Amniotic epithelial cell (primary cell): ENCODE measurements around the gene COQ4.
A peak's percentile ranks its signal among the peaks of the same experiment; 100 is the strongest.

Experiments used
- DNase-seq: peaks from one replicate; pipeline ENCODE4 v3.0.0-alpha.2; 2010; ENCODE audit warnings: low read depth

COQ4 gene

DNA sequence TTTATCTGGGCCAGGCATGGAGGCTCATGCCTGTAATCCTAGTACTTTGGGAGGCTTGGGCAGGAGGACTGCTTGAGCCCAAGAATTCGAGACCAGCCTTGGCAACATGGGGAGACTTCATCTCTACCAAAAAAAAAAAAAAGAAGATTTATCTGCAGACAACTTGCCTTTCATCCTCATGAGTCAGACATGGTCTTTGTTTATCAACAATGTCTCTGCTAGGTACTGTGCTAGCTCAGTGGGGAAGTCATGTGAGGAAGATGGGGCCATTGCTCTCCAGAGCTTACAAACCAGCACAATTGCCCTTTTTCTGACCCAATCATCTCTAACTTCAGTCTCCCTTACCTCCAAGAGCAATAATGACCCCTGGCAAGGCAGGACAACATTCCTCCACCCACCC, 50.1 kb downstream of the COQ4 start:
- peak; percentile 88 for DNase-seq

DNA sequence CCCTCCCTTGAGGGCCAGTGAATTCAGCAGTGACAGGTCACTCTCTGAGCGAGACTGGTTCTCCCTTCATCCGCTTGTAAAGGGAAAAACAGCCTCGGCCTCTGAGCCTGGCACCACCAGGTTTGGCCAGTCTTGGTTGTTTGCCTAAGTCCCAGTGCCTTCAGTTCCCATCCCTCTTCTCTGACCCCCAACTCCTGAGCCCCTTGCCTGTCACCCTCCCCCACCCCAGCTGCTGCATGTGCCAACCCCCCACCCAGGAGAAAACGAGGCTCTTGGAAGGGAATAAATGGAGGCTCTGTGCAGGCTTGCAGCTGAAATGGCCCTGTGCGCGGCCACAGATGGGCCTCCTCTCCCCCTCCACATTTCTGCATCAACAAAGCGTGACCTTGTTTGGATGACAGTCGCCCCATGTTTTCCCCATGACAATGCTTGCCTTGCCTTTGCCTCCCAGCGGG, 51.6 kb downstream of the COQ4 start:
- no peak for DNase-seq

DNA sequence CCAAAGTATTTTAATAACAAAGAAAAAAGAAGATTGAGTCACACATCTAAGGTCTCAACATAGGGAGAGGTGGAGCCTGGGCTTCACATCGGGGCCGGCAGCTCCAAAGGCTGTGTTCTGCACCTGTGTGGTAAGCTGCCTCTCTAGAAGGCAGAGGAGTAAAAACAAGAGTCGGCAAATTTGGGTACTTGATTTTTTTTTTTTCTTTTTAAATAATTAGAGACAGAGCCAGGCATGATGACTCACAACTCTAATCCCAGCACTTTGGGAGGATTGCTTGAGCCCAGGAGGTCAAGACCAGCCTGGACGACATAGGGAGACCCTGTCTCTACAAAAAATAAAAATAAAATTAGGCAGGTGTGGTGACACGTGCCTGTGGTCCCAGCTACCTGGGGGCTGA, 53.2 kb downstream of the COQ4 start:
- DNase-seq: peak; percentile 20

DNA sequence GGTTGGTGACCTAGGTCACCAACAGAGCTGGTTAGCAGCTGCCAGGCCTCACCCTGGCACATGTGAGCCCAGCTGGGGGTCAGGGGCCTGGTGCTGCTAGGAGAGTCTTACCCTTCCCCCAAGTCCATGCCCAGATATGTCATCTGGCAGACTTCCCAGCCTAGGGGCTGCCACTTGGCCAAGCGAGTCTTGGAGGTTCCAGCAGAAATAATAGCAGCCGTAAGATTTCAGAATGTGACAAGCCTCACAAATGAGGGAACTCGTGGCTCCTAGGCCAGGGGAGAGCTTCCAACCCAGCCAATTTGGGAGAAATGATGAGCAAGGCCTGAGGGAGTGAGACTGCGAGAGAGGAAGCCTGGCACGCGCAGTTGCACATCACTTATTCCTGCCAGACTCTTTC, 59.6 kb downstream of the COQ4 start:
- no peak for DNase-seq

DNA sequence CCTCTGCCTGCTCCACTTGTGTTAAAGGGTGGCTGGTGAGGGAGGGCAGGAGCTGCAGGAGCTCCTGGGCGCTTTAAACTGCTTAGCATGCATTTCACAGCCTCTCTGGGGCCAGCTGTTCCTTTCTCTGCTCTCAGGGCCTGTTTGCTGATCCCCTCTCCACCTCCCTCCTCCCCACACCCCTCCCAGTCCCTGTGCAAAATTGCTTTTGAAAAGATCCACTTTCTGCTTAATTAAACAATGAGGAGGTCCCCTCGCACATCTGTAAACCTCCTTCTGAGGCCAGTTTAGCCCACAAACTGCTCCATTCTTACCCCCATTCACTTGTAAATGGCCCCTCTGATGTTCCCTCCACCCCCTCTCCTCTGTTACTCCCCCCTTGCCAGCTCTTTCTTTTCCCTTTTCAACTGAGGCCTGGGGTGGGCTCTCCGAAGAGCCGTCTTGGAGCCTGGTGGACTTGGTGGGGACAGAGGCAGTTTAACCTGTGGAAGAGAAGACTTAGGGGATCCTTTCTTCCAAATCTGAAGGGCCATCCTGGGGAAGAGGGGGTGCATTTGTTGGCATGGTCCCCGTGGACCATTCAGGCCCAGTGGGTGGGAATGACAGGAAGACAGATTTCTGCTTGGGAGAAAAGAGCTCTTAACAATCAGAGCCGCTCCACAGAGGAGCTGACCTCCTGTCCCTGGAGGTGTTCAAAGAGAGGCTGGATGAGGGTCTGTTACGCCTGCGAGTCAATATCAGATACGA, 60.5 kb downstream of the COQ4 start:
- DNase-seq: no peak
